HG03095 (cell line): ENCODE data around the gene NTRK3.

Source experiments
- ATAC-seq: cut with Tn5 transposase; IDR thresholded peaks from one replicate; pipeline ENCODE4 v1.9.1; 2021; ENCODE audit warnings: moderate library complexity; ENCODE audit not compliant: unreplicated experiment

The NTRK3 gene

DNA sequence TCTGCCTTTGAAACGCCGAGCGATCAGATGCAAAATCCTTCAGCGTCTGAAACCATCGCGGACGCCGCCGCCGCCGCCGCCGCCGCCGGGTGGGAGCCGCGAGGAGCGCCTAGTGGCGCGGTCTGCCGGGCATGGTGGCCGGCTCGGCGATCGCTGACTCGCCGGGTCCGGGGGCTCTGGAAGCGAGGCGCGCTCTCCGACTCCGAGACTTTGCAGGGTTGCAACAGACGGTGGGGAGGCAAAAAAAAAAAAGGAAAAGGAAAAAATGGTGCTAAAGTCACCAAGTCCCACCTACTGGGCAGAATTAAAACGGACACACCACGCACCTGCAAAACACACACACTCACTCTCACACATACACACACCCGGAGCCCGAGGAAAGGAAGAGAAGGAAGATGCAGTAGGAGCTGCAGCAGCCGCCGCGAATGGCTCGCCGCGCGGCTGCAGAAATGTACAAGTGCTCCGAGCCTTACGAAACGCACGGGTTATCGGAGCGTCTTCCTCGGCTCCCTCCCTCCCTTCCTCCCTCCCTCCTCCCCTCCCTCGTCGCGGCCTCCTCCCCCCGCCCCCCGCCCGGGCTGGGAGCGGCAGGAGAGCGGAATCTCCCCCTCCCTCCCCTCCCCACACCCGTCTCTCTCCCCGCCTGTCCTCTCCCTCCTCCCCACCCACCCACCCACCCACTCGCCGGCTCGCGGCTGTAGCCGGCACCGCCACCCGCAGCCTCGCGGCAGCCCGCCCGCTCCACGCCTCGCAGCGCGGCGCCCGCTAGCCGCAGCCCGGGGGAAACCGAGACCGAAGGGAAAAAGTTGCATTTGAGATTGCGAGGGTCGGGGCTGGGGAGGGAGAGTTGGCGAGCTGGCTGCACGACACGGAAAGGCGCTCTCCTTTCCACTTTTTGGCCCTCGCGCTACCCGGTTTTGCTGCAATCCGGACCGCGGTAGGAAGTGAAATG is at the start of gene NTRK3:
Gene NTRK3, minus strand, starts transcription at position 461 of the 952 bp plus-strand sequence. CDS start 586 bp downstream, outside the sequence.
- ATAC-seq: no peak

DNA sequence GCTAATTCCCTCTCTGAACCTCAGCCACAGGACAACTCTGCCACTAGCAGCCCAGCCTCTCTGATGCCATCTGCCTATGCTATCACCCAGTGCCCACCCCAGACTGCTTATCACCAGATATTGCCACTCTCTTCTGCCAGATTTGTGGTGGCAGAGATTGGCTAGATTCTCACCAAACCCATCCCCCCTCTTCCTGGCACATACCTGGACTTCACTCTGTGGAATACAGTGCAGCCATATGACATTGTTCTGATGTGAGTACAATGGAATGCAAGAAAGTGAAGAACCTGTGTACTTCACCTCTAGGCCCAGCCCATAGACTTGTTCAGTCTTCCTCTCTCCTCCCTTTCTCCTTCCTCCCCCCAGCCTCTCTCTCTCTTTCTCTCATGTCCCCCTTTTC is 46.9 kb upstream of the NTRK3 start:
- ATAC-seq: no peak

DNA sequence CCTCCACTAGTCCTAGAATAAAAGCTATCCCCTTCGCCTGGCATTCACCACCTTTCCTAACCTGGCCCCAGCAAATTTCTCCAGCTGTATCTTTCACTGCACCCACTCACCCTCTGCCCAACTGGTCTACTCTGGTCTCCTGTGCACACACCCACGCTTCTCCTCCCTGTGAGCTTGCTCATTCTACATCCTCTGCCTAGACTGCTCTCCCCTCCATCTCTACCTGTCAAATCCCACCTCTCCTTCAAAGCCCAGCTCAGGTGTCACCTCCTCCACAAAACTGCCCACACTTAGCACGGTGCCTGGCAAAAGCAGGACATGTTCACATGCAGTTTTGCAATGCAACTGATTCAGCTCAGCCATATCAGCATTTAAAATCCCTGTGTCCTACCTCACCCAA is 45.8 kb upstream of the NTRK3 start:
- ATAC-seq: no peak

DNA sequence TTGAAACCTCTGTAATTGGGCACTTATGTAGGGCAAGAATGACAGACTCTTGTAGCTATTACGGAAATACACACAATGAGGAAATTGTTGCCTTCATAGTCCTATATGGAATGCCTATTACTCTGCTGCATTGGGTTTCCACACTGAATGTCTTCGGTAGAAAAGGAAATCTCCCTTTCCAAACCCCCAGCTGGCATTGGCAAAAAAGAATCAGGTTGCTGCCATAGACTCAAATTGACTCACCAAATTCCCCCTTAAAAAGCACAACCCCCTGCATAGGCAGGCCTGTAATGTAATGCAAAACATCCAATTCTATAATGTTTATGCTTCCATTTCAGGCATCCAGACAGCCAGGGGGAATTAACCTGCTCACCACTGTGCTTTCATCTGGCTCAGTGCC is 44.8 kb upstream of the NTRK3 start:
- ATAC-seq: no peak

DNA sequence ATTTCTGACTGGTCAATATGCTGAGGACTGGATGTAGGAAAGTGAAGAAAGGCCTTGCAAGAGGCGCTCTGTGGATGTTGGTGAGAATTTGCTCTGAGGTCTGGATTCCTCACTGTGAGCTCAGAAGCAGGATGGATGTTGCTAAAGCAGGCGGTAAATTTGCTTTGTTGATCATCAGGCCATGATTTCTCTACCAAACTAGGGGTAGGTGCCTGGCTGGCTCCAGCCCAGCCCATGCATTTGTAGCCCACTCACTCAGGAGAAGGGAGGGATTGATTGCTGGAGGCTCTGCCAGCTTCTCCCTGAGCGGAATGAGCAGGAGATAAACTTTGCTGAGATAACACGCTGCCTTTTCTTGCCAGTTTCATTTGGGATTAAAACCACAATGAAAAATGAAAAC is 44.3 kb upstream of the NTRK3 start:
- ATAC-seq: no peak

DNA sequence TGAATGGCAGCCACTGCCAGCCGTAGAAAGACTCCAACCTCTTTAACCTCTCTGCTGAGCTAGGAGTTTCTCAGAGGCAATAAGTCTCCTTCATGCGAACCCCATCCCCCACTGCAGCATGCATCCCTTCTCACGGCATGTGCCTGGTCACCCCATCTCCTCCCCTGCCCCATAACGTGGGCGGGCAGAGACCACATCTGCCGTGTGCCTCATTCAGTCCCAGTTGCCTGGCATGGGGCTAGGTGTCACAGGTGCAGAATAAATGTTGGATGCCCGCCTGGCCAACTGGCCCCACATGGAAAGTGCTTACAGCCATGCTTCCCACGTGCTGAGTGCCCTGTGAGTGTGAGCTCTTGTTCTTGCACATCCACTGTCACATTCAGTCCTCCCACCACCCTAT is 43.5 kb upstream of the NTRK3 start:
- no peak for ATAC-seq

DNA sequence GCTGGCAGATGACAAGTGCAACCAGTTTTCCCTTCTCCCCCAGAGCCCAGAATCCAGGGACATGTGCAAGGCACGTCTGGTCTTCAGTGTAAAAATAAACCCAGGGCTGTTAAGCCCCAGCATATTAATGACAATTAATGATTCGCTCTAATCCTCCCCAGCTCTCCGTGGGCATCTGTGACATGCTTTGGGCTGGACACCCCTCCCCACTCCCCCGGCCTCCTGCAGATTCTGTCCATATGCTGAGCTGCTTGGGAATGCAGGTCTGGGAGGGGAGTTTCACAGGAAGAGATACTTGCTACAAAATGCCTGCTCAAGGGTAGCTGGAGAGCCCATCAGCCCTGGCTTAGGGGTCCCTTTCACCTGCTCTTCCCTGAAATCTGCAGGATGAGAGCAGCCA is 43.0 kb upstream of the NTRK3 start:
- ATAC-seq: no peak

DNA sequence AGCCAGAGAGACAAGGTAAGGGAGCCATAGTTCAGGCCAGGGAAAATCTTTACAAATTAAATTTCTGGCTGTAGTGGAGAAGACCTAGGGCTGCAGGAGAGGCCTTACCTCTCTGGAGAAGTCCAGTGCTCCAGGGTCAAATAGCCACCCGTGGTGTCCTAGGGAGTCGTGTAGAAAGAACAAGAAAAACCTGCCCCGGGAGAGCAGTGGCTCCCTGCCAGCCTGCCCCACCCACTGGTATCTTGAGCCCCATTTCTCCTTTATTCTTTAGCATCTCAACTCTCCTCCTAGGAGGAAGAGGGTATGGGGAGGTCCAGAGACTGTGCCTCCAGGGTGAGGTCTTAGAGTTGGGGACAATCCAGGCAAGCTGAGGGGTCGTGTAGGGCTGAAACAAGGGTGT is 32.1 kb upstream of the NTRK3 start:
- no peak for ATAC-seq

DNA sequence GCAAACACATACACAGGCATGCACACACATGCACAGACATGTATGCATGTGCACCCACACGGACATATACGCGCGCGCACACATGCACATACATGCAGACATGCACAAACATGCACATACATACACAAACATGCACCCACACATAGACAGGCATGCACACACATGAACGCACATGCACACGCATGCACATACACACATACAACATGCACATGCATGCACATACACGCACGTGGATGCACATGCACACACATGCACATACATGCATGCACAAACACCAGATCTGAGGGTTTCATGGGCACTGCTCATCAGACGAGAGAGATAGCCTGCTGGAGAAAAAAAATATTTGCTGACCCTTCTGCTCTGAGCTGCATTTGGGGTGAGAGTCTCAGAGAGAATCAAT is 31.7 kb upstream of the NTRK3 start:
- ATAC-seq: no peak

DNA sequence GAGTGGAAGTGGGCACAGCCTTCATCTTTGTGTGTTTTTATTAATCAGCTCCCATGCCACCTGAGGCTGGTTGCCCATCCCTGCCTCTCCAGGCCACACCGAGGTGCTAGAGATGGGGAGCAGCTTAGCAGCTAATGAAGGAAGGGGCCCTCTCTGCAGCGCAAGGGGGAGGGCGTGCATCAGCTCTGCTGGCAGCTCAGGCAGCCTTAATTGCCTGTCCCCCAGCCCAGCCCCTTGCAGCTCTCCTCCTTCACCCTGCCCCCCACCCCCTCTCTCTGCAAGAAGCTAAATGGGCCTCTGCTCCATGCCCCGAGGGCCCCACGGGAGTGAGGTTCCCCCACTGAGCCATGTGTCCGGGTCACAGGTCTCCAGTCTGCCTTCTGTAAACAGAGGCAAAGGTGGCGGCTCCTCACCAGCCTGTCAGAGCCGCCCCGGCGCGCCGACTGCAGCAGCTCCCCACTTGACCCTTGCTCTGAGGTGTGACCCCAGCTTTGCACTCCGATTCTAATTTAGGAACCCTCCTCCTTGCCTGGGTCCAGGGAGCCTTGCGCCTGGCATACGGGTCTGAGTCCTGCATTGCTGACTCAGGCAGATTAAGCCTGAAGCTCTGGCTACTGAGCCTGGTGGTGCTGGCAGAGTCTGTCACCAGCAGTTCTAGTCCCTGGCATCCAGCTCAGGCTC is 27.9 kb upstream of the NTRK3 start:
- ATAC-seq: no peak

DNA sequence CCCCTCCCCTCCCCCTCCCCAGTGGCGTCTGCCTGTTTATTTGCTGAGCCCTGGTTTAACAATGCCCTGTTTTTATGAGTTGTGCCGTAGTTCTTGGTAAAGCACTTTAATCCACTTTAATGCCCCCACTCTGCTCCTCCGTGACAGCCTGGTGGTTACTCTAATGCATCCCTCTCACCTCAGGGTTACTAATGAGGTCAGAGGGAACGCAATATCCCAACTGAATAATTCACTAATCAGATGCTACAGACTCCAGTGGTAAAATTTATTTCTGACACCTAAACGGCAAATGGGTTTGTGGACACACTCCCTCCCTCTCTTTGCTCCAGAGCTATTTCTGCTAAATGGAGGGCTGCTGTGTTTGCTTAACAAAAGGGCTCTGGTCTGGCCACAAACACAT is 26.1 kb upstream of the NTRK3 start:
- no peak for ATAC-seq

DNA sequence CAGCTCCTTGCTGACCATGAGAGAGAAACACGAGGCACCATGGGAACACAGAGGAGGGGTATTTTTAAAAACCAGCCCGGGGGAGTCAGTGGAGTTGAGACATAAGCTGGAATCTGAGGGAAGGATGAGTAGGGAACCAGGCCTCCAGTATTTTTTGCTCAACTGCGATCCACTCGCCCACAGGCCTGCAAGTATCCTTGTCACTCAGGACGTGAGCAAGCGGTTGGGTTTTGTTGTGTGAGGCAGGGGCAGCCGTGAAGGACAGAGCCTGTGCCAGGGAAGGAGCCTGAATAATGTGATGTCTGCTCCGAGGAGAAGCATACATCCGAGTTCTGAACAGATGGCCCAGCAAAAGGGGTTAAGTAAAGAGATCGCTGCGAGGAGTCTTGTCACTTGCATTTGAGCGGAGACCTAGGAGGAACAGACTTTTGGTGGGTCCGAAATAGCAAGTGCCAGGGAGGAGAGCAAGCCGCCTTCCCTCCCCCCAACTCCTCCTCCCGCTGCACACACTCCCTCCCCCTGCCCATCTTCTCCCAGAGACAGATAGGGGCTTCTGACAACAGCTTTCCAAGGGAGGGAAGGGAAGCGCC is 20.4 kb upstream of the NTRK3 start:
- no peak for ATAC-seq

DNA sequence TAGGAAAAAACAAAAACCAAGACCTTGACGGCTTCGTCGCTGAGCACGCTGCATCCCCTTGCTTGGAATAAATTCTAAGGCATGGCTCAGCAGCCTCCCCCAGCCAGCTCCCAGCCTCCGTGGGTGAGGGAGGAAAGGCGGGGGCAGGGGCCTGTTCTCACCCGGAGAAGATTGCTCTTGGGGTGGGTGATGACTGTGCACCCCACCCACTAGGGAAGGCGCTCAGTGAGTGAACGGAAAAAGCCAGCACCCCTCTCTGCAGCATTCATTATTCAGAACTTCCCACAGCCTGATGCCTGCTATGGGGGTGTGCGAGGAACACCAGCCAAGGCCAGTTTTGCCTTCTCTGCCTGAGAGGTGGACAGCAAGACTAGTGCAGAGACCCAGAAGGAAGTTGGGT is 19.3 kb upstream of the NTRK3 start:
- ATAC-seq: no peak

DNA sequence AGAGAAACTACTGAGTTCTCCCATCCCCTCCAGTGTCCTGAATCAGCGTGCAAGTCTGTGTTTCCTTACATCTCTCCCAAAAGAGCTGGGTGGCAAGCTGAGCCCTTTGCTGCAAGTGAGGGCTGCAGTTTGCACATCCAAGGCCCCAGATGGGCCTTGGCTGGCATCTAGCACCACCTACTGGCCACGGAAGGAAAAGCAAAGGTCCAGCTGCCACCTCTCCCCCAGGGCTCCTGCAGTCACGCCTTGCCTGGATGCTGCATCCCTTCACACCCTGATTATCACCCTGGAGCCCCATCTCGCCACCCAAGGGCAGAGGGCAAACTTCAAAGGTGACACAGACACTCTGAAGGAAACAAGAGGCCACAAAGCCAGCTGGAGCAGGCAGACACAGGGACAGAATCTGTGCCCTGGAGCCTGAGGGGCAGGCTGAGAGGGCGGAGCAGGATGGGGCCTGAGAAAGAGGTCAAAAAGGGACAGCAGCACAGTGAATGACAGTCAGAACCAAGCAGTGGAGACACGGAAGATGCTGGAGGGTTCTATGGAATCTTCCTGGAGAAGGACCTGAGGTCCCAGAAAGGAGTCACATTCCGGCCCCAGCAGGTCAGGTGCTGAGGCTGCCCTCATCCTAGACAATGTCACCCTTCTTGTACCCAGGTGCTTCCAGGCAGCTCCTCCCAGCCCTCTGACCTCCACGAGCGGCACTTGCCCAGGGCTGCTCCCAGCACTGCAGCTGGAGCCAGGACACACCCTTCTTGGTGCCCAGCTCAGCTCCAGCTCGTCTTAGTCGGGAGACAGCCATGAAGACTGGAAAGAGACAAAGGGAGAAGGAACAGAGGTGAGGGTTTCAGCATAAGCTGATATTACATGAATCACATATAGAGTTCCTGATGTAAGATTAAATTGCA is 18.3 kb upstream of the NTRK3 start:
- ATAC-seq: no peak

DNA sequence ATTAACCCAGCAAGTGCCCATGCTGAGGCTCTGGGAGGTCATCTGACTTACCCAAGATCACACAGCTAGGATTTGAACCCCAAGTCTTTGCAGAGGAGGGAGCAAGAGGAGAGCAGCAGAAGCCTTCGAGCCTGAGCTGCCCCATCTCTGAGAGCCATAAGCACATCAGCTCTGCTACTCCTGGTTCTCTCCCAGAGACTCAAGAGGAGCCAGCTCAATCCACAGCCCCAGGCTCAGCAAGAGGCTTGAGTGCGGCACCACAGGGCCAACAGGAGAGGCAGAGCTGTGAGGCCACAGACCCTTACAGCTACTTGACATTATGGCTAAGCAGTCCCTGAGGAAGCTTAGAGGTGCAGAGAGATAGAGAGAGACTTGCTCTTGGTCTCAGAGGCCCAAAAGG is 15.9 kb upstream of the NTRK3 start:
- ATAC-seq: no peak

DNA sequence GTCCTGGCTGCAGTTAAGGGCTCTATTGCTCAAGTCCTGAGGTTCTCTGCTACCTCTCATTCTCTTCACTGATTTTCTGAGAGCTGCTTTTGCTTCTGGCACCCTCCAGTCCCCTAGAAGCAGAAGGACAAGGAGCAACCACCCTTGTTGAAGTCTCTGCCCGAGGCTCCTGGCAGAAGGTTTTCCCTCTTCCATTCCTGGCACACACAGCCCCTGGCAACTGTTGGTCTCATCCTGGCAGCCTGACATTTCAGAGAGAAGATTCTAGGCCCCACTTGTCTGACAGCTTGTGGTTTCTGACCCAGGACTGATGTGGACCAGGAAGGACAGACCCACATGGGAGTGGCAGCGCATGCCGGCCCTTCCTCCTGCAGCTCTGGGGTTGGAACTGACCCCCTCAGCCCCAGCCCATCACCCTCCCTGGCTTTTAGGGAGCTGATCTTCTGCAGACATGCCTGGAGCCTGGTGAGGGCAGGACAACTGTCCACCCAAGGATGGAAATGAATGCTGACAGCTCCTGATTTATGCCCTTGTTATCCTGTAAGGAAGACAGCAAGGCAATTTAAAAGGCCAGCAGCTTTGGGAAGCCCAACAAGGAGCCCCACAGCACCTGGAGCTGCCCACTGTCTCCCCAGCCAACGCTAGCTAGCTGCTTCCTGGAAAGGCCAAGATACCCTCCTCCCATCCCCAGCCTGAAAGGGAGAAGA is 13.0 kb upstream of the NTRK3 start:
- ATAC-seq: no peak

DNA sequence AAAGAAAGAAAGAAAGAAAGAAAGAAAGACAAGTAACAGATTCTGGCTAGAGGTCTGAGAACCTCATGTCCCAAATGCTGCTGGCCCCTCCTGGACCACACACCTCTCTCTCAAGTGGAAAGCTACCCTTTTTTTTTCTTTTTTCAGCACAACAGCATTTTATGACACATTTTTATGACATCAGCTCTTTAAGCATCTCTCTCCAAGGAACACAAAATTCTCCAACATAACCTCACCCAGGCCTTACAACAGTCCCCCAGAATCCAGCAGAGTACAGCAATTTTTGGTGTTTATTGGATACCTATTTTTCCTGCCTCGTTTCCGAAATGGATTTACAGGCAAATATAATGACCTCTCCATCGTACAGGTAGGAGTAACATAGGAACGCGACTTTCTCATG is 11.2 kb upstream of the NTRK3 start:
- no peak for ATAC-seq

DNA sequence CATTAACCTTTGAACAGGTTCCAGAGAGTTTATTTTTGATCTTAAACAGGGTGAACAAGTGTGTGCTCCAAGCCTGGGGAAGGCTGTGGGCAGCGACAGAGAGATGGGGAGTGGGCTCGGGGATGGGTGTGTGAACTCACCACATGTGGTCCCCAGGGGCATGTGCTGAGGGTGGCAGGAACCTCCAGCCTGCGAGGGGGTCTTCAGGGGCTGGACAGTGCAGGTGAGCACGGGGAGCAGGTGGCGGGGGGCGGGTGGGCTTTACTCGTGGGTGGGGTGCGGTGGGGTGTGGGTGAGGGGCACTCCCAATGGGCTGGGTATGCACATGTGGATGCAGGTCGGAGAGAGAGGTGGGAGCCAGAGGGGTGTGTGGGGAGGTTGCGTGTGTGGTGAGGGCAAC is 9.6 kb upstream of the NTRK3 start:
- ATAC-seq: no peak

DNA sequence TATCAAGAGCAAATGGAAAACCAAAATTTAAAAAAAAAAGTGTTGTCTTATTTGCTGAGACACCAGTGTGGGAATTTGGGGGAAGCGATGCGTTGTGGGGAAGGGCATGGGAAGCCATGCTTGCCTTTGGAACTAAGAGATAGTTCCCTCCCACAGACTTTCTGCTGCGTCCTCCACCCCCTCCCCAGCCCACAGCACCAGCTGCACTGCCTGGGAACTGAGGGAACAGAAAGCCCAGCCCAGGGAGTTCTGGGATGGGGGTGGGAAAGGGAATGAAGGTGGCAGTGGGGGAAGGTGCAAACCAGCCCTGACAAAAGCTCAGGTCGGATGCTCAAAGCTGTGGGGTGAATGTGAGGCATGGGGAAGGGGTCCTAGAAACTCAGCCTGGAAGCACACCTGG is 8.1 kb upstream of the NTRK3 start:
- ATAC-seq: no peak

DNA sequence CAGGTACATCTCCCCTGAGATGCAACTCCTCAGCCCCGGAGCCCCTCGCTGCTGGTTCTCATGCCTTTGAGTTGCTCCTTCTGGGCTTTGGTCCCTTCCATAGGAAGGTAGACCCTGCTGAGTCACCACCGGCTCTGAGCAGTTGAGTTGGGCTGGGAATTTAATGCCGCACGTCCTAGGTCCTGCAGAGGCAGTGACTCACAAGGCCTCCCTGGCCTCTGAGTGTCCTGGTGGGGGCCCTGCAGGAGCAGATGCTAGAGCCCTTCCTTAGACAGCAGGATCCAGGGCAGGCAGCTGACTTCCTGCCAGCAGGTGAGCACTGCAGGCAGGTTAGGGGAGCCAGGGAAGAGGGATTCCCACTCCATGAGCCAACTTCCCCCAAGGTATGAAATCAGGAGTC is 5.5 kb upstream of the NTRK3 start:
- ATAC-seq: no peak
